ENCODE measurements around the gene ALOX5AP. TPM values are rescaled to one million over a fixed set of nuclear protein-coding genes. Genes with fewer than 3 reads are reported as not detected.

Gene ALOX5AP
- polyA plus RNA-seq, 6 donors from 2014 or later: 312 to 603 (median 416) TPM

- DNase-seq (no peak), ATAC-seq (ENCODE audit: low read depth in 2 of 2) (no peak)
- no peaks in the 10 kb centered on the region for H3K27me3 Mint-ChIP-seq
- H3K9me3 Mint-ChIP-seq: no peaks in the 10 kb centered on the region
- H3K36me3 Mint-ChIP-seq: peaks cover 8 to 10% of the 10 kb centered on the region in 2 donors
- peaks cover 67 to 73% (median 67%) of the 10 kb centered on the region in 3 donors for H3K4me1 Mint-ChIP-seq
- H3K4me3 Mint-ChIP-seq: peak overlapping the region; percentile 87 to 100 (median 96)
- H3K27ac Mint-ChIP-seq: peak overlapping the region; percentile 83 to 97 (median 92)
Measured at GRCh38 chr13:30736461-30737320, 1.3 kb downstream of the ALOX5AP start.

- H3K9me3 Mint-ChIP-seq: no peaks in the 10 kb centered on the region
- H3K4me1 Mint-ChIP-seq: peaks cover 65 to 81% (median 69%) of the 10 kb centered on the region in 3 donors
- ATAC-seq (ENCODE audit: low read depth in 2 of 2) (peak; percentile 8 to 9), DNase-seq (no peak)
- H3K4me3 Mint-ChIP-seq: peak overlapping the region; percentile 87 to 100 (median 96)
- H3K27ac Mint-ChIP-seq: peak overlapping the region; percentile 29 to 93 (median 88)
- H3K36me3 Mint-ChIP-seq: peaks cover 8 to 10% of the 10 kb centered on the region in 2 donors
- H3K27me3 Mint-ChIP-seq: no peaks in the 10 kb centered on the region
Measured at GRCh38 chr13:30737511-30738337, 2.4 kb downstream of the ALOX5AP start.

GRCh38 chr13:30738526-30739236 lies 3.3 kb downstream of the ALOX5AP start:
- DNase-seq (no peak), ATAC-seq (ENCODE audit: low read depth in 2 of 2) (no peak)
- Mint-ChIP-seq H3K9me3 (no peaks in the 10 kb centered on the region), H3K27ac (peak overlapping the region in 5 of 6 donors; percentile 8 to 87 (median 53)), H3K36me3 (peaks cover 8 to 20% of the 10 kb centered on the region in 2 donors), H3K4me1 (peaks cover 74 to 88% (median 78%) of the 10 kb centered on the region in 3 donors), H3K27me3 (no peaks in the 10 kb centered on the region), H3K4me3 (peak overlapping the region; percentile 54 to 100 (median 94))

- Mint-ChIP-seq H3K27me3 (no peaks in the 10 kb centered on the region), H3K27ac (peak overlapping the region in 2 of 6 donors; percentile 40 to 53), H3K4me1 (peaks cover 77 to 88% (median 81%) of the 10 kb centered on the region in 3 donors), H3K9me3 (no peaks in the 10 kb centered on the region), H3K4me3 (peak overlapping the region; percentile 10 to 100 (median 82)), H3K36me3 (peaks cover 8 to 22% of the 10 kb centered on the region in 2 donors)
- DNase-seq: no peak
- ATAC-seq (ENCODE audit: low read depth in 2 of 2): no peak
Measured at GRCh38 chr13:30739237-30739528, 3.8 kb downstream of the ALOX5AP start.

- H3K4me1 Mint-ChIP-seq: peaks cover 74 to 85% (median 77%) of the 10 kb centered on the region in 3 donors
- DNase-seq (no peak), ATAC-seq (ENCODE audit: low read depth in 2 of 2) (peak in 1 of 2 donors; percentile 18)
- H3K27ac Mint-ChIP-seq: peak overlapping the region in 5 of 6 donors; percentile 3 to 86 (median 26)
- no peaks in the 10 kb centered on the region for H3K27me3 Mint-ChIP-seq
- H3K9me3 Mint-ChIP-seq: no peaks in the 10 kb centered on the region
- peaks cover 8 to 23% of the 10 kb centered on the region in 2 donors for H3K36me3 Mint-ChIP-seq
- H3K4me3 Mint-ChIP-seq: peak overlapping the region; percentile 68 to 91 (median 79)
Measured at GRCh38 chr13:30739761-30740642, 4.7 kb downstream of the ALOX5AP start.

- DNase-seq (no peak), ATAC-seq (ENCODE audit: low read depth in 2 of 2) (no peak)
- peaks cover 22 to 37% of the 10 kb centered on the region in 2 donors for H3K36me3 Mint-ChIP-seq
- peaks cover 55 to 67% (median 59%) of the 10 kb centered on the region in 3 donors for H3K4me1 Mint-ChIP-seq
- H3K4me3 Mint-ChIP-seq: peak overlapping the region in 2 of 8 donors; percentile 53 to 85
- no peaks in the 10 kb centered on the region for H3K27me3 Mint-ChIP-seq
- peak overlapping the region in 3 of 6 donors; percentile 54 to 84 (median 68) for H3K27ac Mint-ChIP-seq
- no peaks in the 10 kb centered on the region for H3K9me3 Mint-ChIP-seq
Measured at GRCh38 chr13:30742901-30743300, 7.6 kb downstream of the ALOX5AP start.

- no peaks in the 10 kb centered on the region for H3K9me3 Mint-ChIP-seq
- H3K4me3 Mint-ChIP-seq: peak overlapping the region in 2 of 8 donors; percentile 53 to 85
- DNase-seq: no peak
- no peaks in the 10 kb centered on the region for H3K27me3 Mint-ChIP-seq
- peaks cover 23 to 37% of the 10 kb centered on the region in 2 donors for H3K36me3 Mint-ChIP-seq
- peak overlapping the region; percentile 35 to 84 (median 60) for H3K27ac Mint-ChIP-seq
- no peak for ATAC-seq (ENCODE audit: low read depth in 2 of 2)
- peaks cover 50 to 61% (median 53%) of the 10 kb centered on the region in 3 donors for H3K4me1 Mint-ChIP-seq
Measured at GRCh38 chr13:30743319-30744055, 8.1 kb downstream of the ALOX5AP start.

- H3K27ac Mint-ChIP-seq: peak overlapping the region; percentile 14 to 88 (median 70)
- peak; percentile 66 for DNase-seq
Measured at GRCh38 chr13:30744056-30744680, 8.8 kb downstream of the ALOX5AP start.

GRCh38 chr13:30744681-30745077 lies 9.3 kb downstream of the ALOX5AP start:
- H3K4me3 Mint-ChIP-seq: no peak overlapping the region
- peaks cover 34 to 37% of the 10 kb centered on the region in 2 donors for H3K36me3 Mint-ChIP-seq
- H3K4me1 Mint-ChIP-seq: peaks cover 38 to 49% (median 43%) of the 10 kb centered on the region in 3 donors
- ATAC-seq (ENCODE audit: low read depth in 2 of 2) (no peak), DNase-seq (no peak)
- no peaks in the 10 kb centered on the region for H3K9me3 Mint-ChIP-seq
- no peaks in the 10 kb centered on the region for H3K27me3 Mint-ChIP-seq
- peak overlapping the region in 4 of 6 donors; percentile 14 to 88 (median 74) for H3K27ac Mint-ChIP-seq

More at GRCh38 chr13:30744056-30744680, 8.8 kb downstream of the ALOX5AP start:
- Mint-ChIP-seq H3K4me1 (peaks cover 43 to 55% (median 46%) of the 10 kb centered on the region in 3 donors), H3K27me3 (no peaks in the 10 kb centered on the region), H3K4me3 (peak overlapping the region in 3 of 8 donors; percentile 5 to 34 (median 11)), H3K9me3 (no peaks in the 10 kb centered on the region), H3K36me3 (peaks cover 29 to 37% of the 10 kb centered on the region in 2 donors)
- ATAC-seq (ENCODE audit: low read depth in 2 of 2): peak; percentile 91 to 99

- no peak for ATAC-seq (ENCODE audit: low read depth in 2 of 2)
Measured at GRCh38 chr13:30745906-30746686, 10.8 kb downstream of the ALOX5AP start.

More at GRCh38 chr13:30745906-30746686, 10.8 kb downstream of the ALOX5AP start:
- Mint-ChIP-seq H3K36me3 (peaks cover 35 to 36% of the 10 kb centered on the region in 2 donors), H3K27me3 (no peaks in the 10 kb centered on the region), H3K4me3 (no peak overlapping the region), H3K4me1 (peaks cover 26 to 41% (median 32%) of the 10 kb centered on the region in 3 donors), H3K9me3 (no peaks in the 10 kb centered on the region), H3K27ac (peak overlapping the region in 5 of 6 donors; percentile 5 to 68 (median 20))
- DNase-seq: no peak

Measured in naive B cell (primary cell).